HuH-7 (cell line): Measurements from ENCODE around the gene PAK2.
A peak's percentile ranks its signal among the peaks of the same experiment; 100 is the strongest.
"Not testable (repeated sequence)": the region's sequence is repeated elsewhere in the genome, so short reads cannot be mapped to it uniquely, and the experiment has no call there.

Experiments
- DNase-seq: peaks from one replicate; pipeline ENCODE4 v3.0.0; 2011; ENCODE audit warnings: low spot score

PAK2 gene

GRCh38 chr3:196788528-196788927, 48.9 kb downstream of the PAK2 start:
- no peak for DNase-seq

GRCh38 chr3:196789885-196790359, 50.3 kb downstream of the PAK2 start:
- no peak for DNase-seq

GRCh38 chr3:196790636-196791035, 51.0 kb downstream of the PAK2 start:
- DNase-seq: no peak

DNA sequence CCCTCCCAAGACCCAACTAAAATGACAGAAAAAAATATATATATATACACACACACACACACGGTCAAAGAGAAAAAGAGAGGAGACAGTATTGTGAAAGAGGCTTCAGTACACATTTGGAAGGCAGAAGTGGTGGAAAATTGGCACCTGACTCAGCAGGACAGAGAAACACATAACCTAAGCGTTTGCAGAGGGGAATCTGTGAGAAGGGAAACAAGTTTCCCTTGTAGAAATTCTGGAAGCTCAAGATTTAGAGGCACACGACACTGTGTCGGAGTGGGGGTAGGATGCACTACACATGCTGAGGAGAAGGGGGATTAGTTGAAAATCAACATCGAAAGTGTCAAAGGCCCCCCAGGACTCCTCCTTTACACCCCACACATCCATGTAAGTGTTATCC, 53.1 kb downstream of the PAK2 start:
- no peak for DNase-seq

DNA sequence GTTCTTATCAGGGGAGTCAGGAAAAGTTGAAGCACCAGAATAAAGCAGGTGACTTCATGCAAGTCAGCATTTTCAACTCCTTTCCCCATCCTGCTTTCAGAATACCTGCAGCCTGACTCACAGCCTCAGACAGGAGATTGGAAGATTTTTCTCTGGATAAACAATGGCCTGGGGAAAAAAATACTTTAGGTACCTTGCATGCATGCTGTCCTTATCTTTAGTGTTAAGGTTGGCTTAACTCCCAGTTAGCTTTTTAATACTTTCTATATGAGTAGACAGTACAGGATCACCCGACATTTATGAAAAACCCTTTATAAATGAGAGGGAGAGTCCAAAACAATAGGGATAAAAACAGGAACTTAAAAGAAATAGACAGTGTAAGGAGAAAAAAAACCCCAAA, 53.6 kb downstream of the PAK2 start:
- no peak for DNase-seq

- DNase-seq: no peak
These were observed 54.8 kb downstream of the PAK2 start for GRCh38 chr3:196794467-196794866.

DNA sequence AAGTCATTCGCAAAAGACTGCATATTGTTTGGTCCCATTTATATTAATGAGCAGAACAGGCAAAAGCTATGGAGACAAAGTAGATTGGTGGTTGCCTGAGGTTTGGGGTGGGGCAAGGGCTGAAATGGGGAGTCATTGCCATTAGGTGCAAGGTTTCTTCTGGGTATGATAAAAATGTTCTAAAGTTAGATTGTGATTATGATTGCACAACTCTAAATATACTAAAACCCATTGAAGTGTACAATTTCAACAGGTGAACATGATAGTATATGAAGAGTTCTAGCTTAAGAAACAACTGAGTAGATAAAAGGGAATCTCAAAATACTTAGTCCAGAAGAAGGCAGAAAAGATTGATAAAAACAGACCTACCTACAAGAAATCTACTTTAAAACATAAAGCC, 56.7 kb downstream of the PAK2 start:
- DNase-seq: no peak

GRCh38 chr3:196800742-196801434, 61.2 kb downstream of the PAK2 start:
- no peak for DNase-seq

- DNase-seq: no peak
These were observed 64.3 kb downstream of the PAK2 start for GRCh38 chr3:196803891-196804468.

DNA sequence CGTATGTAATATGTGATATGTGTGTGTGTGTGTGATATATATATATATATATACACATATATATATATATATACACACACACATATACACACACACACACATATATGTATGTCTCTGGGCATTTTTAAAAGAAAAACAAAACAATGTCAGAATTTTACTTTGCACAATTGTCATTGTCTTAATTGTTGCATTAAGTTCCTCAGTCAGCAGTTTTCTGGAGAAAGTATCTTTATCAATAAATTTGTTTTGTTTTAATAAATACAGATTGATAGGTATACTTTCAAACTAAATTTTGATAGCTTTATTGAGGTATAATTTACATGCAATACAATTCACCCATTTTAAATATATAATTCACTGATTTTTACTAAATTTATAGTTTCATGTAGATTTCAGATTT, 65.1 kb downstream of the PAK2 start:
- DNase-seq: no peak

DNA sequence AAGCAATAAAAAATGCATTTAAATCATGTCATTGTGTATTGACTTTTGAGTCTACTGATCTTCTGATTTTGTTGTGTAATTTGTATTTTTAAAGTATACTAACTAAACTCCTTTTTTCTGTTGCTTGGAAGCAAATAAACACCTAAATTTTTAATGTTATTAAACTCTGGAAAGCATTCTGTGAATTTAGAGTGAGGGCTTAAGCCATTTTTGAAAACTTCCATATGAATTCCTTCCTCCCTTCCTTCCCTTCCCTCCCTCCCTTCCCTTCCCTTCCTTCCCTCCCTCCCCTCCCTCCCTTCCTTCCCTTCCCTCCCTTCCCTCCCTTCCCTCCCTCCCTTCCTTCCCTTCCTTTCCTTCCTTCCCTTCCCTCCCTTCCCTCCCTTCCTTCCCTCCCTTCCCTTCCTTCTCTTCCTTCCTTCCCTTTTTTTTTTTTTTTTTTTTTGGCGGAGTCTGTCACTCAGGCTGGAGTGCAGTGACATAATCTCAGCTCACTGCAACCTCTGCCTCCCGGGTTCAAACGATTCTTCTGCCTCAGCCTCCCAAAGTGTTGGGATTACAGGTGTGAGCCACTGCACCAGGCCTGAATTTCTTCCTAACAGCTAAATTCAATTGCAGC, 71.4 kb downstream of the PAK2 start:
- DNase-seq: no peak

DNA sequence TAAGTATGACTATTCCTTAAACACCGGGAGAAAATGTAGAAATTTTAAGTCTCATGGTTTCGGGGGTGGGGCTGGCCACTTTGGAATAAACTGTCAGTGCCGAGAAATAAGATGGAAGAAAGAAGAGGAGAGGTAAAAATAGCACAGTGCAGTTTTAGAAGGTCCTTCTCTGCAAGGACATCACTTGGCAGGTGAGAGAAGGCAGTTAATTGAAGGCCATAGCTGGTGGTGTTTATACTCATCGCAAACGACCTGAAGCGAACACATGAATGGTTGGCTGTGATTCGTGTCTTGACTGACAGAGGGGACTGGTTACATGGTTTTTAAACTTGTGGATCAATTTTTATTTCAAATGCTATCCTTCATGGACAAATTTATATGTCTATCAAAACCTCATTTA, 73.2 kb downstream of the PAK2 start:
- no peak for DNase-seq

DNA sequence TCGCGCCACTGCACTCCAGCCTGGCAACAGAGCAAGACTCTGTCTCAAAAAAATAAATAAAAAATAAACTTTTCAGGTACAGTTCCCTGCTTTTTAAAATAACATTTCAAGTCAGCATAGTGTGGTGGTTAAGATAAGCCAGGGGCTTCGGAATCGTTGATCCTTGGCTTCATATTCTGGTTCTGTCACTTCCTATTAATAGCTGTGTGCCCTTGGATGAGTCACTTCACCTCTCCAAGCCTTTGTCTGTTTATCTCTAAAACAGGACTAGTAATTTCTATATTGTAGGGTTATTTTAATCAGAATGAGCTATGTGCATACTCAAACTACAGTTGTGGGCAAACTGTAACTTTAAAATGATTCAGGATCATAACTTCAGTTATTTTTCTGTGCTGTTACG, 74.2 kb downstream of the PAK2 start:
- DNase-seq: no peak

DNA sequence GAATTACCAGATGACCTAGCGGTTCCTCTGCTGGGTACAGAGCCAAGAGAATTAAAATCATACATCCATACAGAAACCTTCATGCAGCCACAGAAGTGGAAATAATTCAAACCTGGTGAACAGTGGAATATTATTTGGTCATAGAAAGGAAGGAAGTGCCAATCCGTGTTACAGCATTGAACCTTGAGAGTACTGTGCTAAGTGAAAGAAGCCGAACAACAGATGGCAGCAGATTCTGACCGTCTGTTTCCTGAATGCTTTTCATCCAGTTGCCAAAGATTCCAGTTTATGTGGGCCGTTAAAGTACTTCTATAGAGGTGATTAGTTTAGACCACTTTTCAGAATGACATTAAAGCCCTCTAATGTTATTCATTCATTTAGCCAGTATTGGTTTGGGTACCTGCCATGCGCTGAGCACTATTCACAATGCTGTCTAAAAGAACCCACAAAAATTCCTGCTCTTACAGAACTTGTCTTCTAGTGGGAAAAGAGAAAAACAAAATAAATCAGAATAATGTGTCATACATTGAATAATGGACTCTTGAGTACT, 82.2 kb downstream of the PAK2 start:
- DNase-seq: no peak

GRCh38 chr3:196829651-196830050, 90.0 kb downstream of the PAK2 start:
- DNase-seq: not testable (repeated sequence)

- peak; percentile 53 for DNase-seq
These were observed 95.4 kb downstream of the PAK2 start for GRCh38 chr3:196835086-196835485.

- not testable (repeated sequence) for DNase-seq
These were observed 97.0 kb downstream of the PAK2 start for GRCh38 chr3:196836626-196837025.

GRCh38 chr3:196837819-196838420, 98.3 kb downstream of the PAK2 start:
- DNase-seq: peak; percentile 69

DNA sequence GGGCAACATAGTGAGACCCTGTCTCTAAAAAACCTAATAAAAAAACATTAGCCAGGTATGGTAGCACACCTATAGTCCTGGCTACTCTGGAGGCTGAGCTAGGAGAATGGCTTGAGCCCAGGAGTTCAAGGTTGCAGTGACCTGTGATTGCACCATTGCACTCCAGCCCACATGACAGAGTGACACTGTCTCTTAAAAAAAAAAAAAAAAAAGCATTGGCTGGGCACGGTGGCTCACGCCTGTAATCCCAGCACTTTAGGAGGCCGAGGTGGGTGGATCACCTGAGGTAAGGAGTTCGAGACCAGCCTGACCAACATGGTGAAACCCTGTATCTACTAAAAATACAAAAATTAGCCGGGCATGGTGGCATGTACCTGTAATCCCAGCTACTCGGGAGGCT, 99.7 kb downstream of the PAK2 start:
- not testable (repeated sequence) for DNase-seq

- no peak for DNase-seq
These were observed 103.1 kb downstream of the PAK2 start for GRCh38 chr3:196842567-196843434.

DNA sequence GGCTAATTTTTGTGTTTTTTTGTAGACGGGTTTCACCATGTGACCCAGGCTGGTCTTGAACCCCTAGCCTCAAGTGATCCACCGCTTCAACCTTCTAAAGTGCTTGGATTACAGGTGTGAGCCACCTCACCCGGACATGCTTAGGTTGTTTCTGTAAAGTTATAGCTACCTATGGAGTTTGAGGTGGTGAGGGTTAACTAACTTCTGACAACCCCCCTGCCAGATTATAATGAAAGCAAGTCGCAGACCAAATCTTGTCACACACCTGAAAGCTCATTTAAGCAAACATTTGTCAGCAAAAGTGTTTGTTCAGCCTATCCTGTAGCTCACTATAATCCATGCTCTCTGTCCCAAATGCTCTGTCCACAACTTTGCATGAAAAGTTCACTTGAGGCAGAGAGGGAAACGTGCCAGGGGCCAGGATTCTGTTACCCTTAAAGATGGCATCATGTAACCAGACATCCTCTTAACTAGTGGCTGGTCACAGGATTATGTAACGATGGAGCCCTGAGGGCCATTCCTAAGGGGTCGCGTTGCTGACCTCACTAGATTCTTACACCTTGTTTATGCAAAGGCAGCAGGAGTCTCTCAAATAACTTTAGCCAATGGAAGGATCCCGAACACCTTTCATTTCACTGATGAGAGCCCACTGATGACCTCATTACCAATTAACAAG, 103.9 kb downstream of the PAK2 start:
- DNase-seq: no peak
